Measurements from ENCODE around the gene GPSM3. TPM values are rescaled to one million over a fixed set of nuclear protein-coding genes. Genes with fewer than 3 reads are reported as not detected.

GPSM3 gene
- total and polyA plus RNA-seq, 11 donors = 1.6 to 41.0 (median 3.8) TPM

DNA sequence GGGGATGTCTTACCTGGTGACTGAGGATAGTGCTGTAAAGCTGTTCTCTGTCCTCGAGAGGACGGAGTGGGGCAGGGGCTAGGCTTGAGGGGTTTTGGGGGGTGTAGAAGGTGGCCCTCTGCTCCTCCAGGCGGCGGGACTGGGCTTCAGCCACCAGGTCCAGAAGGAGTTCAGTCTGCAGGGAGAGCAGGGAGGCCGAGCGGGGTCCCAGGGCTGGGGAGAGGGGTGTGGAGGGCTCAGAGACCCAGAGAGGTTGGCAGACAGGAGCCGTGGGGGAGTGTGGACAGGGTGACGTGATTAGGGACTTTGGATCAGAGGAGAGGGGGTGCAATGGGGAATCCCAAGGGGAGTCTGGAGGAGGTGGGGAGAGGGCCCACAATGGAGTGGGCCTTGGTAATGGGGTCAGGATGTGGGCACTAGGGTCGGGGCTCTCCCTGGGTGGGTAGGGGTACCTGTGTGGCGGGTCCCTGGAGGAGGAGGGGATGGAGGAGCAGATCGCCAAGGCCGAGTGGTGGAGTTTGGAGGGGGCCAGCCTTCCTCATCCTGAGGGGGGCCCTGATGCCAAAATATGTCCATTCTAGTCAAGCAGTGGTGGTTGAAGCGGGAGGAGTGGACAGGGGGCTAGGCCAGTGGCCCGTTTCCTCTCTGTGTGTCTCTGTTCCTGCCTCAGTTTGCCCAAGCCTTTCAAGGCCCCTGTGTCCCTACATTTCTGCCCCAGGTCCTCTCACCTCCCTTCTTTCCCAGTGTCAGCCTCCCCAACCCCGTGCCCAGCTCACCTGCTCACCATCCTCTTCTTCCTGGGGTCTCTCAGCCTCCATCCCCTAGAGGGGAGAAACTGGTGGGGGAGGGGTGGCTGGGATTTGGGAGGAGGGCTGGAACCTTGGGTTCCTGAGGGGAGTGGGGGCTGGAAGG, 491 bp downstream of the GPSM3 start:
- ATAC-seq (no peak), DNase-seq (peak in 2 of 5 donors; percentile 43 to 66)
- peaks cover 0 to 17% (median 9%) of the 10 kb centered on the region in 9 donors for H3K36me3 ChIP-seq
- no peaks in the 10 kb centered on the region for H3K27me3 ChIP-seq
- H3K4me3 ChIP-seq = peak overlapping the region in 10 of 12 donors; percentile 6 to 93 (median 36)
- no peaks in the 10 kb centered on the region for H3K9me3 ChIP-seq
- intact Hi-C loops (cut with DNase I) = loop anchor here in 3 of 10 donors (5.0 to 10.0 kb wide), 3 partner anchors 65 to 1013 kb away; partner anchors contain the start of genes ATF6B (in 1 of the 3), HSD17B8 (in 1 of the 3), RING1 (in 1 of the 3) and RXRB (in 1 of the 3)
- TF ChIP-seq, protein P1, sequence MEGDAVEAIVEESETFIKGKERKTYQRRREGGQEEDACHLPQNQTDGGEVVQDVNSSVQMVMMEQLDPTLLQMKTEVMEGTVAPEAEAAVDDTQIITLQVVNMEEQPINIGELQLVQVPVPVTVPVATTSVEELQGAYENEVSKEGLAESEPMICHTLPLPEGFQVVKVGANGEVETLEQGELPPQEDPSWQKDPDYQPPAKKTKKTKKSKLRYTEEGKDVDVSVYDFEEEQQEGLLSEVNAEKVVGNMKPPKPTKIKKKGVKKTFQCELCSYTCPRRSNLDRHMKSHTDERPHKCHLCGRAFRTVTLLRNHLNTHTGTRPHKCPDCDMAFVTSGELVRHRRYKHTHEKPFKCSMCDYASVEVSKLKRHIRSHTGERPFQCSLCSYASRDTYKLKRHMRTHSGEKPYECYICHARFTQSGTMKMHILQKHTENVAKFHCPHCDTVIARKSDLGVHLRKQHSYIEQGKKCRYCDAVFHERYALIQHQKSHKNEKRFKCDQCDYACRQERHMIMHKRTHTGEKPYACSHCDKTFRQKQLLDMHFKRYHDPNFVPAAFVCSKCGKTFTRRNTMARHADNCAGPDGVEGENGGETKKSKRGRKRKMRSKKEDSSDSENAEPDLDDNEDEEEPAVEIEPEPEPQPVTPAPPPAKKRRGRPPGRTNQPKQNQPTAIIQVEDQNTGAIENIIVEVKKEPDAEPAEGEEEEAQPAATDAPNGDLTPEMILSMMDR (IDR thresholded peaks at IDR 0.05) = no peak
- TF ChIP-seq POLR2A (IDR thresholded peaks at IDR 0.05) = no peak
- peaks cover 3 to 76% (median 53%) of the 10 kb centered on the region in 12 donors for H3K4me1 ChIP-seq
- WGBS, 4 donors = 71 to 82% (median 74%) methylated on average over 15 of the region's 15 CpGs
- peak overlapping the region; percentile 44 to 100 (median 96) for H3K27ac ChIP-seq

DNA sequence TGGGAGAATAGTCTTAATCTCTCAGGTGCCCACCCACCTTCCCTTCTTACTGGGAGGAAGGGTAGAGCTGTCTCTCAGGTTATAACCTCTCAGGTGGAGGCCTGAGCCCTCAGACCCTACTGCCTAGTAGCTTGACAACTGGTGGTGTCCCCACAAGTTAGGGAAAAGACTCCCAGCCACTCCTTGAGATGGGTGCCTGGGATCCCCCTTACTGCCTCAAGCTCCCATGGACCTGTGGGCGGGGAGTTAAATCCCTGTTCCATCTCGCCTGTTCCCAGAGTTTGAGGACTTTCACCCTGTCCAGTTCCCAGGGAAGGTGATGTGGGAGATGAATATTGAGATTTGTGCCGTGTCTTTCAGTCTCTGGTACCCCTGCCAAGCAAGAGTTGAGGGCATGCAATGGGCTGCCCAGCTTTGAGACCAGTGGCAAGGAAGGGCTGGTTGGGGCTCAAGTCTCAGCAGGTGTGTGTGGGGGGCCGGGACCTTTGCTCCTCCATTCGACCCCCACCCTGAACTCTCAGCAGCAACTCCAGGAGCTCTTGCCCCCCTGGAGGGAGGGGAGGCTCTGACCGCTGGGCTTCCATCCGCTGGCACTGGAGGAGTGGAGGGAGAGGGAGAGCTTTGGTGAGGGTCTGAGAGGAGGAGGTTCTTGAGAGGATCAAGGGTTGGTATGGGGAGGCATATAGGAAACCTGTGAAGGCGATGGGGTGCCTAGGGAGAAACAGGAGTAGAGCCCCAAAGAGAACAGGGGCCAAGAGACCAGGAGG, 1.3 kb downstream of the GPSM3 start:
- H3K4me1 ChIP-seq = peaks cover 0 to 76% (median 57%) of the 10 kb centered on the region in 12 donors
- no peaks in the 10 kb centered on the region for H3K27me3 ChIP-seq
- intact Hi-C loops (cut with DNase I) = loop anchor here in 3 of 10 donors (5.0 to 10.0 kb wide), 3 partner anchors 64 to 1014 kb away; partner anchors contain the start of genes ATF6B (in 1 of the 3), HSD17B8 (in 1 of the 3), RING1 (in 1 of the 3) and RXRB (in 1 of the 3)
- DNase-seq (peak in 2 of 5 donors; percentile 32 to 54), ATAC-seq (no peak)
- H3K4me3 ChIP-seq = peak overlapping the region; percentile 5 to 93 (median 80)
- peaks cover 0 to 25% (median 17%) of the 10 kb centered on the region in 9 donors for H3K36me3 ChIP-seq
- H3K9me3 ChIP-seq = no peaks in the 10 kb centered on the region
- WGBS, 4 donors = 79 to 89% (median 82%) methylated on average over 8 of the region's 8 CpGs
- H3K27ac ChIP-seq = peak overlapping the region; percentile 90 to 100 (median 97)
- TF ChIP-seq, protein P1 (IDR thresholded peaks at IDR 0.05) = no peak
- TF ChIP-seq POLR2A (IDR thresholded peaks at IDR 0.05) = no peak

DNA sequence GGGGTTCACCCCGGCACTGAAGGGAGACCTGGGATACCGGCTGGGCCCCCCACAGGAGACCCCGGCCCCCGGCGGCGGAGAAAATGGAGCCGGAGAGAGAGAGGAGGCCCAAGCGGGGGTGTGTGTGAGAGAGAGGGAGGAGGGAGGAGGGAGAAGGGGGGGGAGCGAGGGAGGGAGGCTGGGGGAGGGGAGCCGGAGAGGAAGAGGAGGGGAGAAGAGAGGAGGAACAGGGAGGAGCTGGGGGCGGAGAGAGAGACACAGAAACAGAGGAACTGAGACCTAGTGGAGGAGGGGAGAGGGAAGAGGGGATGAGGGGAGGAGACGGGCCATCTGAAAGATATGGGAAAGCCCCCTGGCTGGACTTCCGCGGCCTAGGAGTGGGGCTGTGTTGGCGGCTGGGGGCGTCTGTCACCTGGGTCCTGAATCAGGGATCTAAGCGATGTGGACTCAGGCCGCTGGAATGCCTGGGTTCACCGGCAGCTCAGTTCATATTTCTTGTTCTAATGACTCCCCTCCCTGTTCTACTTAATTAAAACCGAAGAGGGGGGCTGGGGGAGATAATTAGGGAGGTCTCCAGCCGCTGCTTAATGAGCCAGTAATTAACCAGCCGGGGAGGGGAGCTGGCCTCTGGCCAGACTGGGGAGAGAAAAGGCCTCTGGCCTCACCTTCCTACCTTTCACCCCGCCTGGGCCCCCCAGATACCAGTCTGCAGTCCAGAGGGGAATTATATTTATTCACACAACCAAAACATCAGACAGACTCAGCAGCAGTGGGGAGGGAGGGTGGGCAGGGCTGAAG, 2.2 kb downstream of the GPSM3 start, which contains the start of gene PBX2:
TSS of gene PBX2 (minus strand) at position 149 of the 798 bp plus-strand sequence. CDS start 287 bp downstream, outside the sequence.
- ATAC-seq = peak; percentile 74 to 84 (median 78)
- TF ChIP-seq, protein P1 (IDR thresholded peaks at IDR 0.05) = no peak
- peak in 1 of 2 donors; percentile 83 for TF ChIP-seq POLR2A (IDR thresholded peaks at IDR 0.05)
- intact Hi-C loops (cut with DNase I) = loop anchor here in 3 of 10 donors (5.0 to 10.0 kb wide), 3 partner anchors 63 to 1015 kb away; partner anchors contain the start of genes ATF6B (in 1 of the 3), HSD17B8 (in 1 of the 3), RING1 (in 1 of the 3) and RXRB (in 1 of the 3)
- WGBS, 4 donors = 2 to 3% (median 3%) methylated on average over 20 to 23 of the region's 23 CpGs
- H3K9me3 ChIP-seq = no peaks in the 10 kb centered on the region
- H3K27ac ChIP-seq = peak within 1 kb of the TSS; percentile 90 to 100 (median 97)
- H3K4me1 ChIP-seq = peaks cover 0 to 82% (median 60%) of the 10 kb centered on the region in 12 donors
- H3K36me3 ChIP-seq = peaks cover 0 to 27% (median 19%) of the 10 kb centered on the region in 9 donors
- H3K27me3 ChIP-seq = no peaks in the 10 kb centered on the region
- peak within 1 kb of the TSS; percentile 59 to 93 (median 80) for H3K4me3 ChIP-seq
- DNase-seq = peak; percentile 91 to 97 (median 95)
